ENCODE measurements around the gene PIK3R2.
"Not testable (repeated sequence)": the region's sequence is repeated elsewhere in the genome, so short reads cannot be mapped to it uniquely, and the experiment has no call there.

Gene PIK3R2

DNA sequence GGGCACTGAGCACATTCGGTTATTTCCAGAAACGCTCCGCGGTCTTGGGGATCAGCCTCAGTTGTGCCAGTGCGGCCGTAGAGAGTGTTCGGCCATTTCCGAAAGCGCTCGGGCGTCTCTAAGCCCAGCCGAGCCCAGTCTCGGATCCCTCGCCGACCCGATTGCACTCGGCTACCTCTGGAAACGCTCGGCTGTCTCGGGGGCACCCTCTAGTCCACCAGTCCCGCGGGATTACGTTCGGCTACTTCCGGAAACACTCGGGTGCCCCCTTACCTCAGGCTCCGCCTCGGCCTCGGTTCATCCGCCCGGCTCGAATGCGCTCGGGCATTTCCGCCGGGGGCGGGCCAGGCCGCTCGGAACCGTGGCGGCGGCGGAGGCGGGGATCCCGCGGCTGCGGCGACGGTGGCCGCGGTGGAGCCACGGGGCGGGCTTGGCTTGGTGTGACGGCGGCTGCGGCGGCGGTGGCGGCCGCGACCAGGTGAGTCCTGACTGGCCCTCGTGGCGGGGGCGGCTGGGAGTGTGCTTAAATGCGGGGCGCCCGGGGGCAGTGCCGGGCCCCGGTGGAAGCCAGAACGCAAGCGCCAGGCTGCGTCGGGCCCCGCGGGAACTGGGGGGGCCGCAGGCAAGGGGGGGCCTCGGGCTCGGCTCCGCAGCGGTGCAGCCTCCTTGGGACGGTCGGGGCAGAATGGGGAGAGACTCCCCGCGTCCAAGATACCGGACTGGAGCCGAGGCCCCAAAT is at the start of gene PIK3R2:
Gene PIK3R2, plus strand, starts transcription at position 347 of the 739 bp plus-strand sequence. CDS start 2,717 bp downstream, outside the sequence.
- peak; percentile 99 for DNase-seq (ENCODE audit: low spot score)

DNA sequence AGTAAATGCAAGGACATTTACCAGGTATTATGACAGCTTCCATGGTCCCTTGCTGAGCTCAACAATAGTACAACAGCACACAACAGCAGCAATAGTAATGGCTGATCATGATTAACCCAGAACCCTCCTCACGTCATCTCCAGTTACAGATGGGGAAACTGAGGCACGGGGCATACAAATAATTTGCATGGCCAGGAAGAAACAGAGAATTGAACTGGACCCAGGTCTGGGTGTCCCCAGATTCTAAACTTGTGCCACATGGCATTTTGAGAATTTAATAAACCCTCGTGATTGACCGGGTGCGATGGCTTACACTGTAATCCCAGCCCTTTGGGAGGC is 48.2 kb upstream of the PIK3R2 start:
- no peak for DNase-seq (ENCODE audit: low spot score)

DNA sequence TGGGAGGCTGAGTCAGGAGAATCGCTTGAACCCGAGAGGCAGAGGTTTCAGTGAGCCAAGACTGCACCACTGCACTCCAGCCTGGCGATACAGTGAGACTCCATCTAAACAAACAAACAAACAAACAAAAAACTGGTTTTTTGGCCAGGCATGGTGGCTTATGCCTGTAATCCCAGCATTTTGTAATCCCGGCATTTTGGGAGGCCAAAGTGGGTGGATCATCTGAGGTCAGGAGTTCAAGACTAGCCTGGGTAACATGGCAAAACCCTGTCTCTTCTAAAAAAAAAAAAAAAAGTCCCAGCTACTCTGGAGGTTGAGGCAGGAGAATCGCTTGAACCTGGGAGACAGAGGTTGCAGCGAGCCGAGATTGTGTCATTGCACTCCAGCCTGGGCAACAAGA is 47.7 kb upstream of the PIK3R2 start:
- not testable (repeated sequence) for DNase-seq (ENCODE audit: low spot score)

DNA sequence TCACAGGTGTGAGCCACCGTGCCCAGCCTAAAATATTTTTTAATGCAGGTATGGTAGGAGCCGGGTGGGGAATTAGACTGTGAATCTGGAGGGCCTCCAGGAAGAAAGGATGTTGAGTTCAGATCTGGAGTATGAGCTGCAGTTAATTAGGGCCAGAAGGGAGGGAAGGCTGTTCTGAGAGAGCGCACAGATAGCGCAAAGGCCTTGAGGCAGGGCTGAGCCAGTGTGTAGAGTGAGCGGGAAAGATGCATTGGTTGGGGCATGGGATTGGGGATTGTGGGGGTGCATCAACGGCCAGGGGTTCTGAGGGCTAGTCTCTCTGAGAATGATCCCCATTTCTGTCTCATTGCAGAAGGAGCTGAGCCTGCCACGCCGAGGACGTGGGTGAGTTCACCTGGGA is 45.7 kb upstream of the PIK3R2 start:
- DNase-seq (ENCODE audit: low spot score), result no peak

DNA sequence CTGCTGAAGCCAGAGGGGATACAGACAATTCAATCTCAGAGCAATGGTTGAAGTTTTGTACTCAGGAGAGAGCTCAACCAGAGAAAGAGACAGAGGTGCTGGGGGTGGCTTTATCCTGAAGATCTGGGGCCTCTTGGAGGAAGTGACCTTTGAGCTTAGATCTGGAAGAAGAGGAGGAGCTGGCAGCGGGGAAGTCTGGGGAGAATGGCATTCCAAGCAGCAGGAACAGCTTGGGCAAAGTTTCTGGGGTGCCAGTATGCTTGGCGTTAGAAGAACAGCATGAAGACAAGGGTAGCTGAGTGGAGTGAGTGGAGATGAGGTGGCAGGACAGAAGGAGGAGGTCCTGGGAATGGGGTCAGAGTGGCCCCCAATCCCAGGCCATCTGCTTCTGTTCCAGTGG is 44.1 kb upstream of the PIK3R2 start:
- no peak for DNase-seq (ENCODE audit: low spot score)

DNA sequence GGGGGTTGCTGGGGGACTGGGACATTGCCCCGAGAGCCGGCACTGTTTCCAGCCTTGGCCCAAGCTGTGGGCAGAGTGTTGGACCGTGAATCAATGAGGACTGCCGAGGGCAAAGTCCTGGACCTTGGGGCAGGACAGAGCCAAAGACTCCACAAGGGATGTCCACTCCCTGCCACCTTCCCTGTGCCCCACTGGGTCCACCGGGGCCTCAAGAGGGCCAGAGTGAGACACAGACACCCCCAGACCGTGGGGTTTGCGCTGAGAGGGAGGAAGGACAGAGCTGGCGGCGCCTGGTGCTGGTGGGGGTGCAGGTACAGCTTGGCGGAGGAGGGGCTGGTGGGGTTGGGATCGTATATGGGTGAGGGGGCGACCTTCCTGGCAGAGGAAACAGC is 43.6 kb upstream of the PIK3R2 start:
- no peak for DNase-seq (ENCODE audit: low spot score)

DNA sequence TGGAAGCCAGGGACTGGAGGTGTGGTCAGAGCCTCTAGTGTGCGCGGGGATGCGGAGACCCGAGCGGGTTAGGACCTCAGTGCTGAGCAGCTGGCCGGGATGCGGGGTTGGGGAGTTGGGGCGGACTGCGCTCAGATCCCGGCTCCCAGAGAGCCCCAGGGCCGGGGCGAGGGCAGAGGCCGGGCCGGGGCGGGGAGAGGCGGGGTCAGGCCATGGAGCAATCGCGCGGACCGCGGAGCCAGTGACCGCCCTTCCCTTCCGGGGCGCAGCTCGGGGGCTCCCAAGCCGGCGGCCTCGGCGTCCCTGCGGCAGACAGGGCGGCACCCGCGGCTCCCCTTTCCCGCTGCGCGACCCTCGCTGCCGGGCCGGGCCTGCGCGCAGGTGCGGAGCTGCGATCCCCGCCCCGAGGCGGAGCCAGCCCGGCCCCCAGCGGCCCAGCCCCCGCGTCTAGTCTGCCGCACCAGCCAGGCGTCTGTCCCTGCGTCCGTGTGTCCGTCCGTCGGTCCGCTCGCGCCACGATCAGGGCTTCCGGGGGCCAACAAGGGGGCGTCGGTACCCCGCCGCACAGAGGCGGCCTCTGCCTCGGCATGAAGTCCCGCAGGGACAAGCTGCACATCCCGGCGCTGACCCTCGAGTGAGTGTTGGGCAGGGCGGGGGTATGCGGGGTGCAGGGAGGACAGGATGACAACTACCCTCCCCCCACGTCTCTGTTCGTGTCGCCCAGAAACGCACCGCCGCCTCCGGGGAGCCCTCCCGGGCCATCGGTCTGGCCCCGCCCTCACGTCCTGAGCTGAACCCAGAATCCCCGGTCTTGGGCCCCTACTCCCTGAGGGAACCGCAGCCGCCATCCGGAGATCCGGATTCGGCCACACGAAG is 43.0 kb upstream of the PIK3R2 start:
- DNase-seq (ENCODE audit: low spot score), result no peak

DNA sequence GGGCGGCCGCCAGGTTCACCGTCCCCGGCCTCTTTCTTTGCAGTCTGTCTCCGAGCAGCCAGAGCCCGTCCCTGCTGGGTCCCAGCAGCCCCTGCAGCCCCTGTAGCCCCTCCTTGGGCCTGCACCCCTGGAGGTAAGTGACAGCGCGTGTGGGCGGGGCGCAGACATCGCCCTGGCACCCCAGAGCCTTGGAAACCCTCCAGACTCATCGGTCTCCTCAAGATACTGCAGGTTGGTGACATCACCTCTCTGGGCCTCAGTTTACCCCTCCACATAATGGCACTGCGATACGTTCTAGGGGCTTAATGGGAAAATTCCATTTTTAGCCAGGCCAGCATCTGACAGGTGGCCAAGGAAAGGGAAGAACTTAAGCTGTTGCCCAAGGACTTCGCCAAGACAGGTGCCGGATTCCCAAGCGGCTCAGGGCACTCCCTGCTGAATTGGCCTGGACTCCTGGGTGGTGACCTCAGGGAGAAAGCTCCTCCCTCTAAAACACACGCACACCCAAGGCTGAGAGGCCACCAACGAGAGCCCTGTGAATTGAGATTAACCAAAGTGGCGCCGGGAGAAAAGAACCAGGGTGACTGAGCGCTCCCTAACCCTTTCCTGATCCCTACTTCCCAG is 42.2 kb upstream of the PIK3R2 start:
- DNase-seq (ENCODE audit: low spot score), result no peak

DNA sequence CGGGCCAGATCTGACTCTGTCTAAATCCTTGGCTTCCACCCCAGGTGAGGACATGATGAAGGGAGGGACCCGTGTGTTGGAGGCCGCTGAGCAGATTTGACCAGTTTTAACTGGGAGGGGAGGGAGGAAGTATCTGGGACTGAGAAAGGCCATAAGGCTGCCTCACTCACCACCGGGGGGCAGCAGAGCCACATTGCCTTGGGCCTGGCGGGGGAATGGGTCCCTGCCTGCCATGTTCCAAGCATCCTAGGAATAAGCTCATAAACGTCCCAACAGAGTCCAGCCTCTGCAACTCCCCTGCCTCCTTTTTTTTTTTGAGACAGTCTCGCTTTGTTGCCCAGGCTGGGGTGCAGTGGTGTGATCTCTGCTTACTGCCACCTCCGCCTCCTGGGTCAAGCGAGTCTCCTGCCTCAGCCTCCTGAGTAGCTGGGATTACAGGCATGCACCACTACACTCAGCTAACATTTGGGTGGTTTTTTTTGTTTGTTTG is 39.9 kb upstream of the PIK3R2 start:
- peak; percentile 90 for DNase-seq (ENCODE audit: low spot score)

DNA sequence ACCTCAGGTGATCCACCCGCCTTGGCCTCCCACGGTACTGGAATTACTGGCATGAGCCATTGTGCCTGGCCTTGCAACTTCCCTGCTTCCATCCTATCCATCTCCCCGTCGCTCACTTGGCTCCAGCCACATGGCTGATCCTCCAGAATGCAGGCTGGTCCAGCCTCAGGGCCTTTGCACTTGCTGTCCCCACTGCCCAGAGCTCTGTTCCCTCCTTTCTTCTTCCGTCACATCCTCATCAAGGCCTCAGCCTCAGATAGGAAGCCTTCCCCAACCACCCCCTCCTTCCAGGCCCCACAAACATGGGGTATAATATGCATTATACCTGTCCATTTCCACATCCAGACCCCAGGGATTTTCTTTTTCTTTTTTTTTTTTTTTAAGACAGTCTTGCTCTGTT is 39.1 kb upstream of the PIK3R2 start:
- DNase-seq (ENCODE audit: low spot score), result no peak

DNA sequence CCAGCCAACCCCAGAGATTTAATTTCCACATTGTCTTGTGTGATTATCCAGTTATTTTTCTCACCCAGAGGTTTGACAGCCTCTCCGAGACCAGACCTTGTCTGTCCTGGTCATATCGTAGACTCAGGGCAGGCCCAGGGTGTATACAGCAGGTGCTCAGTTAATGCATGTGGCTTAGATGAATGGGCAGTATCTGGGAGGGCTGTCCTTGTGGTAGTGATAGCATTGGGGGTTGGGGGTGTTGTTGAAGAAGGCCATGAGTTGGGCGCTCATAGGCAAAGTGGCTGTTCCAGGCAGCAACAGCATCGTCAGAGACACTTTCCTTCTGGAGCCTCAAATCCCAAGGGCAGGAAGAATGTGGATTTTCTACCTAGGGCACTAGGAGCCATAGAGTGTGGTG is 38.5 kb upstream of the PIK3R2 start:
- DNase-seq (ENCODE audit: low spot score), result no peak

DNA sequence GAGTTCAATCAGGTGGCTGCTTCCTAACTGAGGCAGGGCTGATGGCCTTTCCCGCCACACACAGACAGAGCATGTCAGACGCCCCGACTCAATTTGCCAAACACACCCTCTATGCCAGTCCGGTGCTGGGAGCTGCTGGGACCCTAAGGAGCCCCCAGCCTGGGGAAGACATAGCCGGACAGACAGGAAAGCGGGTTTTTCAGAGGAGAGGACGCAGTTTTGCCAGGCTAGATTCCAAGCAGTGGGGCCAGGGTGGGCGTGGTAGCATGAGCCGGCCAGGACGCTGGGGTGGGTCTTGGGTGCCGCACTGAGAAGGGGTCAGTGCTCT is 35.6 kb upstream of the PIK3R2 start:
- DNase-seq (ENCODE audit: low spot score), result no peak

DNA sequence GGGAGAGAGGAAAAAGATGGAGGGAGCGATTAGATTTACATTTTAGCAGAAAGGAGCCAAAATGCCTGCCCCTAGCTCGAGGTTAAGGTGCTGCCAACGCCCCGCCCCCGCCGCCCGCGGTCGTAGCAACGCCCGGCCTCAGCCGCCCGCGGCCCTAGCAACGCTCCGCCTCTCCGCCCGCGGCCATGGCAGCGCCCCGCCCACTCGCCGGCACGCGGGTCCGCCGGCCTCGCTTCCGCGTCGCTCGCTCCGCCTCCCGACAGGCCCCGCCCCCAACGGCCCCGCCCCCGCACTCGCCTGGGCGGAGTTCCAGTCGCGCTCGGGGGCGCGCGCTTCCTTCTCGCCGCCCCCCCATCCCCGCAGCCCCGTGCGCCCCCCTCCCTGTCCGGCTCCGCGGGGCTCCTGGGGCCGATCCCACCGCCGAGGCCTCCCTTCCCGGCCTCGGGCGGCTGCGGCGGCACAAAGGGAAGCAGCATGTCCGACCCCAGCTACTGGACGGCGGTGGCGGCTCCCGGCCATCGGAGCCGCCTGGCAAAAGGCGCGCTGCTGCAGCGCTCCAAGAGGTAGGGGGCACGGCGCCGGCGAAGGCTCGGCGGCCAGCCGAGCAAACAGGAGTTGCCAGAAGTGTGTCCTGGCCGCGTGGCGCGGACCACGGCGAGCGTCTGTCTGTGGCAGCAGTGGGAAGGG is 35.1 kb upstream of the PIK3R2 start:
- DNase-seq (ENCODE audit: low spot score), result peak; percentile 68

DNA sequence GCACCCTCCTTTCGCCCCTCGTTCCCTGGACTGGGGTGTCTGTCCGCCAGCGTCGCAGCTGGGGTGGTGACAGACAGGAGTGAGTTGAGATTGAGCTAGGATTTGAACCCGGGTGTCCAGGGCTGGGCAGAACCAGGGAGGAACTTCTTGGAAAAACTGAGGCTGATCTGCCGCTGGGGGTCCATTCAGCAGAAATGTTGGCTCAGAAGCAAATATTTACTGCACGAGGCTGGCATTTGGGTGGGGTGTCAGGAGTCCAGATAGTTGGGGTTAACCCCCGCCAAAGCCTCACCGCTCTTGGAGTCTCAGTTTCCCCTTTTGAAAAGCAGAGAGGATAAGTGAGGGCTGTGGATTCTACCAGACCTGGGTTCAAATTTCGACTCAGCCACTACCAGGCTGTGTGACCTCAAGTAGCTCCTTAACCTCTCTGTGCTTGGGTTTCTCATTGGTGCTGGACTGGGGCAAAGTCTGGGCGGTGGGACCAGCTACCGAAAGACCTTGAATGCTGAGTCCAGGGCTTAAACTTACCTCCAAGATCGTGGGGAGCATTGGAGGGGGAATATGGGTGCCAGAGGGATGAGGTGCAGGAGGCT is 34.4 kb upstream of the PIK3R2 start:
- DNase-seq (ENCODE audit: low spot score), result no peak

DNA sequence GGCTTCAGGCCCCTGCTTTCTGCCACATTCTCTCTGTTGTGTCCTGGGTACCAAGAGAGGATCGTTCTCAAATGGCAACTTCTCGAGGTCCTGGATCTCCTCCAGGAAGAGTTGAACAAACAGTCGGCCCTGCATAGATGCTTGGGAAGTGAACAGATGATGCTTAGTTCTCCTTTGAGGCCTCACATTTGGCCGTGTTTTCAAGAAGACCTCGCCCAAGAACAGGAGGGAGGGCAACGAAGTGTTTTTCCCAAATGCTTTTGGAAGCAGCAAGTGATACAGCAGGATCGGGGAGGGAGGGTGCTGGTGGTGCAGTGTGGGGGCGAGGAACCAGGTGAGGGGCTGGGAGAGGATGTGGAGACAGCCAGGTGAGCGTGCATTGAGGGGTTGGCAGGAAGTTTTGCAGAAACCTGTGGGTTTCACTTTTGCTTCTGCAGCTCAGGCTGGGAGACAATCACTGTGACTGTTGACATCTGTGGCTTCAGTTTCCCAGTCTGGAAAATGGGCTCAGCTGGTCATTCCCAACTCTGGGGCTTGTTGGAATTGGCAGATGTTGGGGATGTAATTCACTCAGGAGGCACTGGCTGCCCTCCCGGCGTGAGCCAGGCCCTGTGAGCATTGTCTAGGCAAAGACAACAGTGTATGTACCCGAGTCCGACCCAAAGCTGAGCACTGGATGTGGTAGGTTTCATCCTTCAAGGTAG is 33.8 kb upstream of the PIK3R2 start:
- DNase-seq (ENCODE audit: low spot score), result no peak

DNA sequence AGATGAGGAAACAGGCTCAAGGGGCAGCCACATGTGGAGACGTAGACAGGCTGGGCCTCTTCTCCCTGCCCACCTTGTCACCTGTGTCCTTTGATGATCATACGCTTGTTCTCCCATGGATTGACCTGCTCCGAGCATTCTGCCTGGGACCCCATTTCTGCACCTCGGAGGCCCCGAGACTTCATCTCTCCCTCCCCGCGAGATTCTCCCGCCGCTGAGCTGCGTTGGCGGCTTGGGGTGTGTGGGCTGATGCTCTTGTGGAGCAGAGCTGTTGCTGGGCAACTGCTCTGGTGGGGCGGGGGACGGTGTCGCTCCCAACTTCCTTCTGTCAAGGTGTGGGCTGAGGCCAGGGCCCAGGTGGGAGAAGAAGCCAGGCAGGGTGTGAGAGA is 33.3 kb upstream of the PIK3R2 start:
- no peak for DNase-seq (ENCODE audit: low spot score)

DNA sequence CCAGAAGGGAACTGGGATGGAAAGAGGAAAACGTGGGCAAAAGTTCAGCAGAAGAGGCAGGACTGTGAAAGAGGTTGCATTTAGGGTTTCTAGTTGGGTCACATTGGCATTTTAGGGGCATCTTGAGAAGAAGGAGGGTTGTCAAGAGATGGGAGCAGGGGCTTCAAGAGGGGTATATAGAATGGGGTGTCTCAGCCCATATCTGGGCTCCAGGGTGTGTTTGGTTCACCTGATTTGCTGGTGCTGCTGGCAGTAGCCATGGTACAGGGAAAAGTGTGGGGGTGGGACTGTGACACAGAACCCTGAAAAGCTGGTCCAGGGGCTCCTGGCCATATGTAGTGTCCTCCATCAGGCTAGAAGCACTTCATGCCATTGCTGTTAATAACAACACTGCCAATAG is 32.8 kb upstream of the PIK3R2 start:
- DNase-seq (ENCODE audit: low spot score), result no peak

DNA sequence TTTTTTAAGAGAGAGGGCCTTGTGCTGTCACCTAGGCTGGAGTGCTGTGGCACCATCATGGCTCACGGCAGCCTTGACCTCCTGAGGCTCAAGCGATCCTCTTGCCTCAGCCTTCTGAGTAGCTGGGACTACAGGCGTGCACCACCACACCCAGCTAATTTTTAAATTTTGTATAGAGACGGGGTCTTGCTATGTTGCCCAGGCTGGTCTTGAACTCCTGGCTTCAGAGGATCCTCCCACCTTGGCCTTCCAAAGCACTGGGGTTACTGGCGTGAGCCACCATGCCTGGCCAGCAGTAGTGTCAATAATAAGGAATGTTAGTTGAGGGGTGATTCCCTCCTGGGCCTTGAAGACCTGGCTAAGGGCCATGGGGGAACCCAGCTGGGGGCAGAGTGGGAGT is 31.8 kb upstream of the PIK3R2 start:
- DNase-seq (ENCODE audit: low spot score), result no peak

DNA sequence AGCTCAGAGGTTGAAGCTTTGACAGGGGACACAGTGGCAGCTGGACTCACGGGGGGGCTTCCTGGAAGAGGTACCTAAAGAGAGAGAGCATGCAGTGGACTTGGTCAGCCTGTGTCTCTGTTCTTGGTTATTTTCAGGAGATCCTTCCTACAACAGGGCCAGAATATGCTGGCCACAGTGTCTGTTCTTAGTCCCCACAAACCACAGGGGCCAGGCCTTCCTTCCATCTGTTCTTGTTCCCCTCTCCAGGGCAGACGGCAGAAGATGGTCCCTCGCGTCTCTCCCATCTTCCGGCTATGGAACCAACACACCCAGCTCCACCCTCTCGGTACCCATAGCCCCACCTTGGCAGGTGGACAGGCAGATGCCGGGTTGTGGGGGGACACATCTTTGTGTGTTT is 30.5 kb upstream of the PIK3R2 start:
- DNase-seq (ENCODE audit: low spot score), result no peak

DNA sequence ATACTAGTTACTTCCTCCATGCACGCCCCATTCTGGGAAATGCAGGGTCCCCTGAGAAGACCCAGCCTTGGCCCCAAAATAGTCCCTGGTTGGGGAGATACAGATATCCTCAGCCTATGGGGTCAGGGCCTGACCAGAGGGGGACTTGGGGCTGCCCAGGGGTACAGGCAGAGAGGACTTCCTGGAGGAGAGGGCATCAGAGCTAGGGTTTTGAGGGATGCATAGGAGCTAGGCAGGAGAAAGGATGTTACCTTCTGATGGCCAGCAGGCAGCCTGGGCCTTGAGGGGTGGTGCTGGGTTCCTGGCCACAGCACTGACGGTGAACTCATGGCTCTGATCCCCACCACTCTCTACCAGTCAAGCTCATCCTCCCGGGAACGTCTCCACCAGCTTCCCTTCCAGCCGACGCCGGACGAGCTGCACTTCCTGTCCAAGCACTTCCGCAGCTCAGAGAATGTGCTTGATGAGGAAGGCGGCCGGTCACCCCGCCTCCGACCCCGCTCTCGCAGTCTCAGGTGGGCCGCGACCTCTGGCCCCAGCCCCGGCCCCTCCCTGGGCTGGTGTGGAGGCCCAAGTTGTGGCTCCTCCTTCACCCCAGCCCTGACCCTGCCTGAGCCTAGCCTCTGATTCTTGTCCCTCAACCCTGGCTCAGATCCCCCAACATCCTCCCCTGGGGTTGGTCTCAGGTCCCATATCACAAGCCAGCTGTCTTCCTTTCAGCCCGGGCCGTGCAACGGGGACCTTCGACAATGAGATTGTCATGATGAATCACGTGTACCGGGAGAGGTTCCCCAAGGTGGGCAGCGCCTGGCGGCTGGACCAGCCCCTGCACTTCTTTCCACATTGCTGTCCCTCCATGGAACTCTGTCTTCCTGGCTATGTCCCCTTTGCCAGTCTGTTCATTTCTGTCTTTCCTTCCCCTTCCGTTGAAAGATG is 29.8 kb upstream of the PIK3R2 start:
- DNase-seq (ENCODE audit: low spot score), result no peak
